GM18873 (cell line): Measurements from ENCODE around the gene IL12RB2.

Source experiments
- ATAC-seq: cut with Tn5 transposase; IDR thresholded peaks from one replicate; pipeline ENCODE4 v1.9.1; 2021; ENCODE audit warnings: mild to moderate bottlenecking, moderate library complexity, moderate number of reproducible peaks; ENCODE audit not compliant: unreplicated experiment, low FRiP score

Gene IL12RB2

DNA sequence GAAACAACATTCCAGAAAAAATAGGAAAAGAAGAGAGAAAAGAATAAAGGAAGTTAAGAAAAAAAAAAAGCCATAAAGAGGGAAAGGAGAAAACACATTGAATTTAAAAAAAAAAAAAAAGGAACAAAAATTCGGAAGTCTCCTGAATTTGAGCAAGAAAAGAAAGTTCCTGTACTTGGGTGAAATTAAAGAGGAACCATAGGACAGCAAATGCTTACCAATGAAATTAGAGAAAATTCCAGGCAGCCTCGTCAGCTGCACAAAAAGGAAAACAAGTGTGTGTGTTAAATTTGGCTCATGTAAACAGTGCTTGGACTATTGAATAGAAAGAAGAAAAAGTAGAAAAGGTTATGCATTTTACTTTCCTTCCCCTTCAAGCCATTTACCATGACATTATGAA, 4.9 kb downstream of the IL12RB2 start:
- ATAC-seq = no peak

DNA sequence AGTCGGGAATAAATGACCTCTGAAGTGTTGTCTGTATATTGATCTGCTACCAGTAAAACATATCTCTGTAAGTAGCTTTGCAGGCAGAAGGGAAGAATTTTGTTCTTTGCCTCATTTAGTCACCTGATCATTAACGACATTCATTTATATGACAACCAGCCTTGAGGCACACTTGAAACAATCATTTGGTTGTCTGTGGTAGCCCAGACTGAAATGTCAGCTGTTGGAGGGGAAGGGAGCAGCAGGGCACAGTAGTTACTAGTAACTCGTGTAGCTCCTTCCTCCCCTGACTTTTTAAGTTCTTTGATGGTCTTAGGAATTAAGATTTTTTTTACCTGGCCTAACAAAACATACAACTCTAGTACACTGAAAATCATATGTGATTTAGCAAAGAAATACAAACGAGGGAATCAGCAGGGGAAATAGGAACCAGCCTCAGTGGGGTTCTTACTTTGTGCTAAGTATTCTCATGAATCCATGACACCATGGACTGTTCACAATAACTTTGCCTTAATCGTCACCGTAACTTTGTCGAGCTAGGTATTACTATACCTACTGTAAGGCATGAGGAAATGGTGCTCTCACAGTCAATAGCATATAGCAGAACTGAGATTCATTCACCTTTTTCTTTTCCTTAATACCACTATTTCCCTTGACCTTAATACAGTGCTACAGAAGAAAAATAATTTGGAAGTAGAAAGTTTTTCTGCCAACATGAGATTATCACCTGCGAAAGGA, 6.4 kb downstream of the IL12RB2 start:
- no peak for ATAC-seq

DNA sequence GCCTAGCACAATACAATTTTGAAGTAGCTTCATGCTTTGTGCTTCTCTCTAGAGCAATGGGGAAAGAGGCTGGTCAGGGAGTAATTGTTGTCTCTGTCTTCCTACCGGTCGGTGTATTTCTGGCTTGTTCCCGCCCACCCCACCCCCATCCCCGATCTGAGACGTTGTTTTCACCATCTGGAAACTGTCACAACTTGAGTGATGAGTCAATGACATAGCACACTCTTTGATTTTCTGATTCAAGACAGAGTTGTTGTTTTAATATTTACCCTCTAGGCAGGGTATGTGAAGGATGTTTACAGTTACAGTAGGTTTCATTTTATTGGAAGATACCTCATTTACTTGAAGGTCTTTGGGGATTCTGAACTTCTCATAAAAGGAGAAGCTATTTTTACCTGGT, 7.0 kb downstream of the IL12RB2 start:
- ATAC-seq = no peak

DNA sequence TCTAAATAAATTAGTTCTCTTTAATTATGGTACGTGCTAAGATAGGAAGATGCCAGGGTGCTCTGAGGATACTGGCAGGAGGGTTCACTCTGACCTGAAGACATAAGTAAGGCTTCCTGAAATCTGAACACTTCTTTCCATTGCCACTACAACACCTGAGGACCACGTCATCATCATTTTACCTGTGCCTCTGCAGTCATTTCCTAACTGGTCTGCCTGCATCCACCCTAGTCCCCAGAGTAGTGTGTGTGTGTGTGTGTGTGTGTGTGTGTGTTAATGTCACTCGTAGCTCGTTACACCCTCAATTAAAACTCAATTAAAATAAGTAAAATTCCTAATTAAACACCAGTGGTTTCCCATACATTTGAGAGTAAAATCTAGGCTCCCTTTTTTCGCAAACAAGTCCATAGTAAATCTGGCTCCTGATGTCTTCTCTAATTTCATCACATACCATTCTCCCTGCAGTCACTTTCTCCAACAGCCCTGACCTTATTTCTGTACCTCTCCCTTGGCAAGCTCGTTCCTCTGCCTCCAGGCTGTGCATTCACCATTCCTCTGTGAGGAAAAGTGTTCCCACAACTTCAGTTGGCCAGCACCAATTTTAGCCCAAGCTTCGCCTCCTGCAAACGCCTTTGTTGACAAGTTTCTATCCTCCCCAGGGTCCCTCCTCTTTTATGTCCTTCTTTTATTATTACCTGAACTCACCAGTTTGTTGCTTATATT, 8.7 kb downstream of the IL12RB2 start:
- ATAC-seq = no peak

DNA sequence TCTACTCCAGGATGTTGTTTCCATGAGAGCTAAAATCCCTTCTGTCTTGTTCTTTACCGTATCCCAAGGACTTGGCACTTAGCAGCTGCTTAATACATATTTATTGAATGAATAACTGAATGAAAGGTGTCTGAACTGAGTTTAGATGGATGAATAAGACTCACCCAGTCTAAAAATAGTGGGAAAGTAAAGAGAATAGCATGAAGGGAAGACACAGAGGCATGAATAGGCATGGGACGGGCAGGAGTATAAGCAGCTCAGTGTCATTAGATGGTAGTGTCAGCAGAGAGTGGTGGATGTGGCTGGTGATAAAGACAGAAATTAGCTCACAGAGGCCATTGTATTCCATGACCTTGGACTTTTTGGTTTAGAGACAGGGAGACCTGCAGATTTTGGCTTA, 9.2 kb downstream of the IL12RB2 start:
- no peak for ATAC-seq

DNA sequence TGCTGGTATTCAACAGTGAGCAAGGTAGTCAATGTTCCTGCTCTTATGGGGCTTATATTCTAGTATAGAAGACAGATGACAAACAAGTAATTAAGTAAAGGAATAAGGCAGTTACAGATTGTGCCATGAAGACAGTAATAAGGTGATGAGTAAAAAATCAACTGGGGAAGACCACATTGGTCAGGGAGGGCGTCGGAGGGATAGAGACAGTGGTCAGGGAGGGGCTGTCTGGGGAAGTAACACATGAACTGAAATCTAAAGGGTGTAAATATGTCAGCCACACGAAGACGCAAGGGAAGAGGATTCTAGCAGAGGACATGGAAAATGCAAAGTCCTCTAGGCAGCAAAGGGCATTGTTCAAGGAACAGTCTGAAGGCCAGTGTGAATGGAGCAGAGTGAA, 10.1 kb downstream of the IL12RB2 start:
- no peak for ATAC-seq

DNA sequence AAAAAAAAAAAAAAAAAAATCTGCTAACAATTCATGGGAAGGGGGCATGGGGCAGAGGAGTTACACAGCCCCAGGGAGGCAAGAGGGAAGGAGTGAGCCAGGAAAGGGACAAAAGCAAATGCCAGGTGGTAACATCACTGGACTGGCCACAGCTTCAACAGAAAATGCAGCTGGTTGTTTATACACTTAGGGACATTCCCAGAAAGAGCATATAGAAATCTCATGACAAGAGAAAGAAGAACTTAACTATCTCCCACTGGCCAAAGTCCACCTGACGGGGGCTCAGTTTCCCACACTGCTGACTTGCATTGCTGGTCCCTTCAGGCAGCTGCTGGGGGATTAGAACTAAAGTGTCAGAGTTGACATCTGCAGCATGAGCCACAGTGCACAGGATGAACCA, 14.8 kb downstream of the IL12RB2 start:
- no peak for ATAC-seq

DNA sequence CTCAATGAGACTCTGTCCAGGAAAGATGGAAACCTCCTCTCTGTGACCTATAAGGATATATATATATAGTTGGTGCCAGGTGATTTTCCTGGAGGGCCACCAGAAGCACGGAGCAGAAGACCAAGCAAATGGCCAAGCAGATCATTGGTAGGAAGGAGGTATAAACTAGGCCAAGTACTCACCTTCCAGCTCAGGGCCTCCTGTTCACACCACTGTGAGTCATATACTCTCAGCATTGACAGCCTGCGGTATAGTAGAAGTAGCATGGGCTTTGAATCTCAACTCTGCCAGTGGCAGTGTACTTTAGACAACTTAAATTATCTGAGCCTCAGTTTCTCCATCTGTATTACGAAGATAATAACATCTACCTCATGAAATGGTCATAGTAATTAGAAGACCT, 15.4 kb downstream of the IL12RB2 start:
- no peak for ATAC-seq

DNA sequence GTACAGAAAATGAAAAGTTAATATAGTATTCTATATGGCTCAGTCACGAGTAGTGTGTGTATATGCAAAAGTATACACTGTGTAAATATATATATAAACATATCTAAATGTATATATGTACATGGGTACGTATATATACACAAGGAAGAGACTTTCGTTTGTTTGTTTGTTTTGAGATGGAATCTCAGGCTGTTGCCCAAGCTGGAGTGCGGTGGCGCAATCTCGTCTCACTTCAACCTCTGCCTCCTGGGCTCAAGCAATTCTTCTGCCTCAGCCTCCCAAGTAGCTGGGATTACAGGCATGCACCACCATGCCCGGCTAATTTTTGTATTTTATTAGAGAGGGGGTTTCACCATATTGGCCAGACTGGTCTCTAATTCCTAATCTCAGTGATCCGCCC, 16.4 kb downstream of the IL12RB2 start:
- ATAC-seq = no peak

DNA sequence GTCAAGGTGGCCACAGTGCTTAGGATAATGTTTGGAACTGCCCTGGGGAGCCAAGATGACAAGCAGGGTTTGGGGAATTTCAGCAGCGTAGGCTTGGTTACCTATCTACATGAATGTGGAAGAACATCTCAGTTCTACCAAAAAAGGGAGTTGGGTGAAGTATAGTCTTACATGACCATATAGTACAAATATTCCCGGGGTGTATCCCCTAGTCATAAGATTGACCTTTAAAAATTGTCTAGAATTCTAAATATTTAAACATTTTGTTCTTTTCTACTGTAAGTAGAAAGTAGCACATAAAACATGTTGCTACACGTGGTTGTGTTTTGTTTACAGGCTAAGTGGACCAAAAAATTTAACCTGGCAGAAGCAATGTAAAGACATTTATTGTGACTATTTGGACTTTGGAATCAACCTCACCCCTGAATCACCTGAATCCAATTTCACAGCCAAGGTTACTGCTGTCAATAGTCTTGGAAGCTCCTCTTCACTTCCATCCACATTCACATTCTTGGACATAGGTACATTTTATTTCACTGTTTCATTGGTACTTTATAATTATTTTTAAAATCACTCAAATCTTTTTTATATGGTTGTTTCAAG, 20.3 kb downstream of the IL12RB2 start:
- ATAC-seq = no peak

DNA sequence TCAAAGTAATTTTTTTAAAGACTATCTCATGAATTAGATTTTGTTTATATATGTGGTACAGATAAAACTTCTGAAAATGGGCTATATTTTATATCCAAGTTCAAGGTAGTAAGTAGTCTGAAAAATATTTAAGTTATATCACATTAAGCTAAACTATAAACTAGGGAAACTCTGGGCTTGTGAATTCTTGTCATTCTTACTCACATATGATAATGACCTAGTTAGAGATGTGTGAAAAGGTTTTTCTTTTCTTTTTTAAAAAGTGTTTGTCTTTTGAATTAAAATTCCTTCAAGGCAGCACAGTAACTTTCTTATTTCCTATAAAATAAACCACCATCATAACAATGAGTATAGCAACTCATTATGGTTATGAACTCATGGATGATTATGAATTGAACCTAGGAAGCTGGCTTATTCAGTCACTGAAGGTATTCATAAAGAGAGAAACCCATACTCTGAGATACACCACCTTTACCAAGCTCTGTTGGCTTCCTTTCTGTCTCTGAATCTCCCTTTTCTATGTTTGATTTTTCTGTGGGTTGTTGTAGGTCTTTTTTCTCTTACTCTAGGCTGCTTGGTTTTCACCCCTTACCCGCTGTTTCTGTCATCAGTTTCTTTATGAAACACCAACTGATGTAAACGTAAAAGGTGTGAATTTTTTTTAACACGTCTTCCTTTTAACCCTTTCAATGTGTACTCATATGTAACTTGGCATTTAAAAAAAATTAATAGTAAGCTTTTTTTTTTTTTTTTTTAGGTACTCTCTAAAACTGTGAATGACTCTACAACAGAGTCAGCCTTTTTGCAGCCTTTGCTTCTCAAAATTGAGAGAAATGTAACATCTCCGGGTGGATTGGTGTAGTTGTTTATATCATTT, 25.2 kb downstream of the IL12RB2 start:
- ATAC-seq = peak; percentile 93

DNA sequence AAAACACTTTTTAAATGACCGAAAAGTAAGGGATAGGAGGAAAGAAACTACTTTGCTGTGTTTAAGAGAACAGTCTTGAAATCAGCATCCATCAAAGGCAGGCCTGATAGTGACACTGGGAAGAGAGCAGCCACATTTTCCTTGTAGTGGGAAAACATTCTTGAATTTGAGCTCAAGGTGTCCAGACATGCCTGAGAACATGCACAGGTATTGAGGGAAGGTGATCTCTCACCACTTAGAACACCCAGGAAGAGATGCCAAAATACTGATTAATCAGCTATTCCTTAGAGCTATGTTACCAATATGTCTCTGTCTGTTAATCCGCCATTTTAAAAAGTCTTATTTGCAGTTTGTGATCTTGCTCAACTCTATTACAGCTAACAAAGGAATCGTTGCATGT, 25.9 kb downstream of the IL12RB2 start:
- ATAC-seq = no peak

DNA sequence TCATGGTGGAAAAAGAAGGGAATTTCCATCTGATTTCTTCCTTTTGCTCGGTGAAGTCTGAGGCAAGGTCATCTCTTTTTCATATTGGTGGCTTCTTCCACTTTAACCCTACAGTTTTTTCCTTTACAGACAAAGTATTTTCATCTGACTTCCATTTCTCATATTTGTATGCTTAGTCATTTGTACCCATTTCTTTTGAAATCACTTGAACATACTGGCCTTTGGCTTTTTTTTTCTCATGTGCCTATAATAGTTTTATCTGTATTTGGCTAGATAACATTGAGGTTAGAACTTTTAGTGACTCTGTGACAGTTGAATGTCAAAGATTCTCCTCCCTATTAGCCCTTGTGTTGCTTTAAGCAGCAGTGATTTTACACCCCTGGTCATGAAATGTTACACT, 27.7 kb downstream of the IL12RB2 start:
- ATAC-seq = no peak

DNA sequence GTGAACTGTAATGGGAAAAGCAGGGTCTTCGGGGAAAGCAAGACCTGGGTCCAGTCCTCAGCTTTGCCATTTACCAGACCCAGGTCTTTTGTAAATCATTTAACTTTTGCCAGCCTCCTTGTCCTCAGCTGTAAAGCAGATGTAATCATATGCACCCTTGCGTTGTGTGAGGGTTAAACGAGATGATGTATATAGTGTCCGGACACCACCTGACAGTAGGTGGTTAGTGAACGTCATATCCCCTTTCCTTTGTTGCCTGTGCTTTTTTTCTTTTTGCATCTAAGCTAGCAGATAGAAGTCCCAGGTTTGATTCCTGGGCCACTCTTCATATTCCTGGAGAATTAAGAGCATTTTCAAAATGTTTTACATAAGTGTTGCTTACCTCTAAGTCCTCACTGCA, 28.5 kb downstream of the IL12RB2 start:
- no peak for ATAC-seq

DNA sequence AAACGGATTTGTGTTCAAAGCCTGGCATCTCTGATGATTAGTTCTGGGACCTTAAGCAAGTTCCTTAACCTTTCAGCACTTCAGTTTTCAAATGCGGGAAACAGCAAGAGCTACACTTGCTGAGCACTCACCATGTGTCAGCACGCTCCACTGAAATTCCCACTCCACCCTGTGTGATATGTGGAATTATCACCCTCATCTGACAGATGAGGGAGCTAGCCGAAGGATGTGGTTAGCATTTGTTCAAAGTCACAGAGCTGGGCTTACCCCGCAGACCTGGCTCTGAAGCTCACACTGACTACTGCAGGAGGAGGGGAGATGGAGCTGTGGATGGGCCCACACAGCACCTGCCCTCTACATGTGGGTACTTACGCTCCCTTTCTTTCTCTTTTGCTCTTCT, 29.1 kb downstream of the IL12RB2 start:
- ATAC-seq = no peak

DNA sequence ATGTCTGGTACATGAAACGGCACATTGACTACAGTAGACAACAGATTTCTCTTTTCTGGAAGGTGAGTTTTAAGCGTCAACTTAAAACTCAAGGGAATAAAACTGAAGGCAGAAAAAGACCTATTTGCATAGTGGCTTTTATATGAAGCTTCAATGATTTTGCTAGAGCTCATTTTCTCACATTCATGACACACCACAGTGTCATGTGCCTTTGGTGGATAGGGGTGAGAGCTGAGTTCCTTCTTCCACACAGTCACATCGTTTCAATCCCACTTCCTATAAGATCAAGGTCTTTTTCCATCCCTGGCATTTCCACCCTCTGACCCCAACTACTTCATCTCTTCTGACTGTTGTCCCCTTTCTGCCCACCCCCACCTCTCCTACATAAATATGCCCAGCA, 31.0 kb downstream of the IL12RB2 start:
- no peak for ATAC-seq

DNA sequence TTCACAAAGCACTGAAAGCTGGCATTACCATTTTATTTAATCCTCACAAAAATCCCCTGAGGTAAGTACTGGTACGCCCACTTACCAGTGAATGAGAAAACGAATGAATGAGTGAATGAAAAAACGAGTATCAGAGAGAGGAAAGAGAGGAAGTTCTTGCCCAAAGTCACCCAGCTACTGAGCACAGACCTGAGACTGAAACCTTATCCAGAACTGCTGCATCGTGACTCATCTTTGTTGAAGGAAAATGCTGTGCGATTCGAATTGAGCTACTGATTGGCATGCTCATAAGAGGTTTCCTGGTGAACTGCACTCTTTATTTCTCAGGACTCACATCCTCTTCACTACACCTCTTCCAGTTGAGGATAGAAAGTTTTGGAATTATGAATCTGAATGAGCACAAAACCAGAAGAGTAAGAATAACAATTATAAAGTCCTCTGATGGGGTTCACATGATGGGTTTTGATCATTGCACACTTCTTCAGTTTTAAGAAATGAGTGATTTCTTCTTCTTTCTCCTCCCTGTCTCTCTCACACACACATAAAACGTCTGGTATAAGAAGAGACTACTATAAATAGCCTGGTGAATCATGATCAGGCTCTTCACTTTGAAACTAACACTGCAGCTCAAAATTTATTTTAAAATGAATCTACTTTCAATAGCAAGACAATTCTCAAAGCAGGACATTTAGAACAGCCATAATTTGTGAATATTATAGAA, 32.1 kb downstream of the IL12RB2 start:
- ATAC-seq = no peak

DNA sequence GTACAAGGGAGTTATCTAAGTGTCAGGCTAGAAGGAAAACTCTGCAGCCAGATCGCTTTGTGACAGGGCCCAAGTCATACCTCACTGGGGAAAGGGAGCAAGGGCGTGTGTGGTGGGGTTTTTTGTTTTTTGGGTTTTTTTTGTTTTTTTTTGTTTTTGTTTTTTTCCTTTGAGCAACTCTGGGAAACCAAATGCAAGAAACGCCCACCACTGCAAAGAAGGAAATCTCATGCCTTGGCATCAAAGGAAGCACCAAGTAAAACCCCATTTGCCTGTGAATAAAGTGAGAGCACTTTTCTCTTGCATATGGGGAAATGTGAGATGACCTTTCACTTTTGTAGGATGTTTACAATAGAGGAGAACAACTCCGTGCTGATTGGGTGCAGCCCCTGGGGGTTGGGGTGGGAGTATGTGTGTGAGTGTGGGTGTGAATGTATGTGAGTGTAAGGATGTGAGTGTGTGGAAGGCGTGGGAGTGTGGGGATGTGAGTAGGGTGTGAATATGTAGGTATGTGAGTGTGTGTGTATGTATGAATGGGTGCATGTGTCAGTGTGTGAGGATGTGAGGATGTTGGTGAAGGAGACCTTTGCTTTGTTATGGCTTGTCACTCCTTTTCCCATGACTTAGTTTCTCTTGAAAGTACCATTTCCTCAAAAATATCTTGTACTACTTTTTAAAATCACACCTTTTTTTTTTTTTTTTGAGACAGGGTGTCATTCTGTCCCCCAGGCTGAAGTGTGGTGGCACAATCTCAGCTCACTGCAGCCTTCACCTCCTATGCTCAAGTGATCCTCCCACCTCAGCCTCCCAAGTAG, 34.6 kb downstream of the IL12RB2 start:
- no peak for ATAC-seq

DNA sequence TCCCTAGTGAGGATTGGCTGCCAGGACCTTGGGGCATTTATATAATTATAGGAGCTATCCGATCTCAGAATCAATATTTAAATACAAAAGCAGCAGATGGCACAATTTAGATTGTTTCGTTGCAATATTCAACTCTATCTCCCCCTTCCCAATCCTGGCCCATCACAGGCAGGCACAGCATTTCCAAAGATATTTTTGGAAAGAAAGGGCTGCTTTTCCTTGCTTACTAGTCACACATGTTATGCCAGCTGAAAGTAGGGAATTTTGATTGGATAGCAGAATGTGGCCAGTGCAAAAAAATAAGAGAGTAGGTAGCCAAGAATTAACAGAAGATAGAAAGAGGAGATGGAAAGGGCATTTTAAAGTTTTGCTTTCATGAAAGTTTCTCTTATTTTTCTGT, 37.9 kb downstream of the IL12RB2 start:
- ATAC-seq = no peak
